ENCODE results near the gene MTAP.

GRCh38 chr9:21777701-21778100 is 24.7 kb upstream of the MTAP start:
- TF ChIP-seq, protein P1, sequence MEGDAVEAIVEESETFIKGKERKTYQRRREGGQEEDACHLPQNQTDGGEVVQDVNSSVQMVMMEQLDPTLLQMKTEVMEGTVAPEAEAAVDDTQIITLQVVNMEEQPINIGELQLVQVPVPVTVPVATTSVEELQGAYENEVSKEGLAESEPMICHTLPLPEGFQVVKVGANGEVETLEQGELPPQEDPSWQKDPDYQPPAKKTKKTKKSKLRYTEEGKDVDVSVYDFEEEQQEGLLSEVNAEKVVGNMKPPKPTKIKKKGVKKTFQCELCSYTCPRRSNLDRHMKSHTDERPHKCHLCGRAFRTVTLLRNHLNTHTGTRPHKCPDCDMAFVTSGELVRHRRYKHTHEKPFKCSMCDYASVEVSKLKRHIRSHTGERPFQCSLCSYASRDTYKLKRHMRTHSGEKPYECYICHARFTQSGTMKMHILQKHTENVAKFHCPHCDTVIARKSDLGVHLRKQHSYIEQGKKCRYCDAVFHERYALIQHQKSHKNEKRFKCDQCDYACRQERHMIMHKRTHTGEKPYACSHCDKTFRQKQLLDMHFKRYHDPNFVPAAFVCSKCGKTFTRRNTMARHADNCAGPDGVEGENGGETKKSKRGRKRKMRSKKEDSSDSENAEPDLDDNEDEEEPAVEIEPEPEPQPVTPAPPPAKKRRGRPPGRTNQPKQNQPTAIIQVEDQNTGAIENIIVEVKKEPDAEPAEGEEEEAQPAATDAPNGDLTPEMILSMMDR (IDR thresholded peaks at IDR 0.05), result no peak
- TF ChIP-seq POLR2A (IDR thresholded peaks at IDR 0.05) (no peak), POLR2AphosphoS5 (IDR thresholded peaks at IDR 0.05) (no peak)

Measured in stomach (tissue), 4 donors.